Measurements from ENCODE around the gene FSCB.
"Not testable (repeated sequence)": the region's sequence is repeated elsewhere in the genome, so short reads cannot be mapped to it uniquely, and the experiment has no call there.

The FSCB gene, protein sequence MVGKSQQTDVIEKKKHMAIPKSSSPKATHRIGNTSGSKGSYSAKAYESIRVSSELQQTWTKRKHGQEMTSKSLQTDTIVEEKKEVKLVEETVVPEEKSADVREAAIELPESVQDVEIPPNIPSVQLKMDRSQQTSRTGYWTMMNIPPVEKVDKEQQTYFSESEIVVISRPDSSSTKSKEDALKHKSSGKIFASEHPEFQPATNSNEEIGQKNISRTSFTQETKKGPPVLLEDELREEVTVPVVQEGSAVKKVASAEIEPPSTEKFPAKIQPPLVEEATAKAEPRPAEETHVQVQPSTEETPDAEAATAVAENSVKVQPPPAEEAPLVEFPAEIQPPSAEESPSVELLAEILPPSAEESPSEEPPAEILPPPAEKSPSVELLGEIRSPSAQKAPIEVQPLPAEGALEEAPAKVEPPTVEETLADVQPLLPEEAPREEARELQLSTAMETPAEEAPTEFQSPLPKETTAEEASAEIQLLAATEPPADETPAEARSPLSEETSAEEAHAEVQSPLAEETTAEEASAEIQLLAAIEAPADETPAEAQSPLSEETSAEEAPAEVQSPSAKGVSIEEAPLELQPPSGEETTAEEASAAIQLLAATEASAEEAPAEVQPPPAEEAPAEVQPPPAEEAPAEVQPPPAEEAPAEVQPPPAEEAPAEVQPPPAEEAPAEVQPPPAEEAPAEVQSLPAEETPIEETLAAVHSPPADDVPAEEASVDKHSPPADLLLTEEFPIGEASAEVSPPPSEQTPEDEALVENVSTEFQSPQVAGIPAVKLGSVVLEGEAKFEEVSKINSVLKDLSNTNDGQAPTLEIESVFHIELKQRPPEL

GRCh38 chr14:44507183-44507582 is at the start of gene FSCB:
Gene FSCB, minus strand, starts transcription at chr14:44507283. Its CDS starts 296 bp downstream, at chr14:44506987.
- DNase-seq (ENCODE audit: low read depth): no peak

- DNase-seq (ENCODE audit: low read depth): no peak
These were observed 24.6 kb upstream of the FSCB start for GRCh38 chr14:44531658-44532057.

DNA sequence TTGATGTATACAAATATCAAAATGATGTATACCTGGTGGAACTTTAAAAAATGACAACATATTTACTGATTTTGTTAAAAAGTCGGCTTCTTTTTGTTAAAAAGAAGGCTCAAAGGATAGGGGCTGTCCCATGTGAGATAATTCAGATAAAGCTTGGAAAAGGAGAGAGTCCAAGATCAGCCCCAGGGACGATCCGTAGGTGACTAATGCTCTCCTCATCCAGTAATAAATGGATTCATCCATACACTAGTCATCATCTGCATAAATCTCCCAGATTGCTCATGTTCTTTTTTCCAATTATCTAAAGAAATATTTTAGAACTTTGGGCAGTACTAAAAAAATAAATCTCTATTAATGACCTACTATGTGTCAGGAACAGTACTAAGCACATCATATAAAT is 23.4 kb upstream of the FSCB start:
- no peak for DNase-seq (ENCODE audit: low read depth)

DNA sequence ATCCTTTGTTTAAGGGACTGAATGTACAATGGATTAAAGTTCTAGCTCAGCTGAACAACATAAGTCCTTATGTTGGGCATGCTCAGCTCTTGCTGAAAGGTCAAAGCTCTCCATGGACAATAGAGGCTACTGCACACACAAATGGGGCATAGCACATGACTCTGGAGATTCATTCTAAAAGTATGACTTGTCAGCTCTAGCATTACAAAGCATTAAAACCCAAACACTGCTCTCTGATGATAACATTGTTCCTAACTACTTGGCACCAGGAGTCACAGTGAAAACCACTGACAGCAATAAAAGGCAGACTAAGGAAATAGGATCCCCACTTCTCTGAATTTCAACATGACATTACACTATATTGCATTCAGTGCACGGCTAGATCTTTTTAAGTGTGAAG is 21.9 kb upstream of the FSCB start:
- DNase-seq (ENCODE audit: low read depth): no peak

DNA sequence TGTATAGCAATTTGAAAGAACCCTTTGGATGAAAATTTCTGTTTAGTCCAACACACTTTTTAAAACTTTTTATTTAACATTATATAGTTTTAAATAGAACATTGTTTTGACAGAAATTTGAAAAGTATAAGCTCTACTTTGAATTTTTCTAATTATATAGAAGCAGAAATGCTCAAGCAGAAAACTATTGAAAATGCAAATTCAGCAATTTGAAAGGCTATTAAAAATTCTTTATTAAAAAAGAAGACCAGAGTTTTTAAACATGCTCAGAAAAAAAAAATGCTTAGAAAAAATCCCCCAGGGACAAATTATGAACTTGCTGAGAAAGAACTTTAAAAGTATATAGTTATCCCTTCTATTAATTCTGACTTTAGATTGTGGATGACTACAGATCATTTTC is 21.1 kb upstream of the FSCB start:
- no peak for DNase-seq (ENCODE audit: low read depth)

DNA sequence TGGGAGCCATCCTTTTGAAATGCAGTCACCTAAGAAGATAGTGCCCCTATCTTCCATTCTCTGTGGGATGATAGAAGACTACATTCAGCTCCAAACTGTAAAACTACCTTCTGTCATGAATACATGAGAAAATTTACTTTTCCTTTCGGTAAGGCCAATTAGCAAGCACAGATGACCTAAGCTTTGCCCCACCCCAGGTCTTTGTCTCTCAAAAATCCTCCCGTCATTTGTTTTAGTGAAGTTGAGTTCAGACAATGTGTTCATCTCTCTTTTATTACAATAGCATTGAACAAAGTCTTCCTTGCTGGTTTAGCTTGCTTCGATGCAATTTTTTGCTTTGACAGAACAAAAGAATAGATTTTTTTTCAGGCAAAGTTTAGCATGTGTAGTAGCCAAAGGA is 18.2 kb upstream of the FSCB start:
- DNase-seq (ENCODE audit: low read depth): no peak

DNA sequence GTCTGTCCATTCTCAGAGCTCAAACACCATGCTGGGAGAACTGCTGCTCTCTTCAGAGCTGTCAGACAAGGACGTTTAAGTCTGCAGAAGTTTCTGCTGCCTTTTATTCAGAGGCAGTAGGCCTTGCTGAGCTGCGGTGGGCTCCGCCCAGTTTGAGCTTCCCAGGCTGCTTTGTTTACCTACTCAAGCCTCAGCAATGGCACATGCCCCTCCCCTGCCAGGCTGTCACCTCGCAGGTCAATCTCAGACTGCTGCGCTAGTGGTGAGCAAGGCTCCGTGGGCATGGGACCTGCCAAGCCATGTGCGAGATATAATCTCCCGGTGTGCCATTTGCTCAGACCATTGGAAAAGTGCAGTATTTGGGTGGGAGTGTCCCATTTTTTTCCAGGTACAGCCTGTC is 8.6 kb upstream of the FSCB start:
- DNase-seq (ENCODE audit: low read depth): not testable (repeated sequence)

GRCh38 chr14:44508834-44509233 is 1.8 kb upstream of the FSCB start:
- DNase-seq (ENCODE audit: low read depth): no peak

GRCh38 chr14:44505588-44505987 is 1.5 kb downstream of the FSCB start:
- DNase-seq (ENCODE audit: low read depth): no peak

- DNase-seq (ENCODE audit: low read depth): no peak
These were observed 9.9 kb downstream of the FSCB start for GRCh38 chr14:44497148-44497547.

- no peak for DNase-seq (ENCODE audit: low read depth)
These were observed 12.9 kb downstream of the FSCB start for GRCh38 chr14:44494137-44494536.

GRCh38 chr14:44490966-44491365 is 16.1 kb downstream of the FSCB start:
- DNase-seq (ENCODE audit: low read depth): no peak

GRCh38 chr14:44477953-44478352 is 29.1 kb downstream of the FSCB start:
- DNase-seq (ENCODE audit: low read depth): no peak

DNA sequence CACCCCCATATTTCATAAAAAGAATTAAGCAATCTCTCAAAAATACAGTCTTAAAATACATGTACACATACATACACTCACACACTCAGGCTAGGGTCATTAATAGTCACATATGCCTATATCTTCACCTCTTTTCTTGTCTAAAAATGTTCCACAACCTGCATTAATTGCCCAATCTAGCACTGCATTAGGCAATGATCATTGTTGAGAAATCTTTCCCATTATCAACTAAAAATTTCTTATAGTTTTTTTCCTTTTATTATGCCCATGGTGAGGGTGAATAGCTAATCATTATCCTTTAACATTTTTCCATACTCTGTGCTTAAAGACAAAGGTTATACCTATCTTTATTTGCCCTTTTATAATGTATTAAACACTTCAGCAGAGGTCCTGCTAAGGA is 38.3 kb downstream of the FSCB start:
- DNase-seq (ENCODE audit: low read depth): no peak

GRCh38 chr14:44463356-44464004 is 43.6 kb downstream of the FSCB start:
- DNase-seq (ENCODE audit: low read depth): no peak

- no peak for DNase-seq (ENCODE audit: low read depth)
These were observed 44.7 kb downstream of the FSCB start for GRCh38 chr14:44462381-44462780.

DNA sequence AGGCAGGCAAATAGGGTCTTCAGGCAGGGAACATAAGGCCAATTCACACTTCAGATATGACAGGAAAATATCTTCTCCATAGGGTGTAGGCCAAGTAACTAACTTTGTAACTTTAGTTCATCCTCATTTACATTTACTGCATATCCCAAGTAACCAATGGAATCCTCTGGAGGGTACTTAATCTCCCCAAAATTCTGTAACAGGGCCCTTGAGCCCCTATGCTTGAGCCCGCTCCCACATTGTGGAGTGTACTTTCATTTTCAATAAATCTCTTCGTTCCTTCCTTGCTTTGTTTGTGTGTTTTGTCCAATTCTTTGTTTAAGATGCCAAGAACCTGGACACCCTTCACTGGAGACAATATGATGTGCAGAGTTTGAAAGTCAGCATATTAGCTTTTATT is 45.3 kb downstream of the FSCB start:
- no peak for DNase-seq (ENCODE audit: low read depth)

Measured in EH (cell line).